Smooth muscle cell of the brain vasculature (primary cell): ENCODE data around the gene PTRH1.
A peak's percentile ranks its signal among the peaks of the same experiment; 100 is the strongest.

Source experiments
- DNase-seq: peaks from one replicate; pipeline ENCODE4 v3.0.0-alpha.2; 2012; ENCODE audit warnings: low read depth, low spot score

The PTRH1 gene

DNA sequence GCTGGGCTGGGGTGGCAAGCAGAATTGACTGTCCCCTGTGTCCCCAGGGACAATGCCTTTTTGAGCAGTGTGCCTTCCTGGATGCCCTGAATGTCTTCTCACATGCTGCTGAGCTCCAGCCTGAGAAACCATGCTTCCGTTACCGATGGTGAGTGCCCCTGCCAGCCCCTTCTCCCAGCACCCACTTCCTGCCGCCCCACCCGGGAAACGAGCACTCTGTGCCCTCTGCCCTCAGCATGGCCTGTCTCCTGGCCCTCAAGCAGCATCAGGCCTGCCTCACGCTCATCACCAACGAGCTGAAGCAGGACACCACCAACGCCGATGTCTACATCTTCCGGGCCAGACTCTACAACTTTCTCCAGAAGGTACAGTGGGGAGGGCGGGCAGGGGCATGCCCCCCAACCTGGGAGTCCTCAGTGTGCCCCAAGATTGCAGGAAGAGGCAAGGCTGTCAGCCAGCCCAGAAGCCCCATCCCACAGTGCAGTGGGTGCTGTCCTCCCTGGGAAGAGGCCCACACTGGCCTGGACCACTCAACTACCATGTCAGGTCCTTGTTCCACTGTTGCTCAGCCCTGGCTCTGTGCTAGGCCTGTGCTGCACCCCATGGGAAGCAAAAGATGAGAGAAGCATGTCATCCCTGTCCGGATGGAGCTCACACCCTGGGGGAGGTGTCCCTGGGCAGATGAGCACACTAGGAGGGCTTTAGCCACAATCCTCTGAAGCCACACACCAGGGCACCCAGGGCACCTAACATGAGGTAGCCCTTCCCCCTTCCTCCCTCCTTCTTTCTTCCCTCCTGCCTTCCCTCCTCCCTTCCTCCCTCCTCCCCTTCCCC lies 4.8 kb upstream of the PTRH1 start:
- no peak for DNase-seq

DNA sequence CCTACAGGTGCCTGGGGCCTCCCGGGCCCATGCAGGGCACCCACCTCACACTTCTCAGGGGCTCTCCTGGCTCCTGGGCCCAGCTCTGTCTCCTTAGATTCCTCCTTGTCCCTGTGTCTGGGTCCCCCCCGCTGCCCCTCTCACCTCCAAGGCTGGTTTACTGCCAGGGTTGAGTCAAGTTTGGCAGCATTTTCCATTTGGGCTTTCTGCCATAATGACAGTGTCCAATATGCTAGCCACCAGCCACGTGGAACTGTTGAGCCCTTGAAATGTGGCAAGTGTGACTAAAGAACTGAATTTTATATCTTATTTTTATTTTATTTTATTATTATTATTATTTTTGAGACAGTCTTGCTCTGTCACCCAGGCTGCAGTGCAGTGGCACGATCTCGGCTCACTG lies 2.3 kb upstream of the PTRH1 start:
- no peak for DNase-seq

DNA sequence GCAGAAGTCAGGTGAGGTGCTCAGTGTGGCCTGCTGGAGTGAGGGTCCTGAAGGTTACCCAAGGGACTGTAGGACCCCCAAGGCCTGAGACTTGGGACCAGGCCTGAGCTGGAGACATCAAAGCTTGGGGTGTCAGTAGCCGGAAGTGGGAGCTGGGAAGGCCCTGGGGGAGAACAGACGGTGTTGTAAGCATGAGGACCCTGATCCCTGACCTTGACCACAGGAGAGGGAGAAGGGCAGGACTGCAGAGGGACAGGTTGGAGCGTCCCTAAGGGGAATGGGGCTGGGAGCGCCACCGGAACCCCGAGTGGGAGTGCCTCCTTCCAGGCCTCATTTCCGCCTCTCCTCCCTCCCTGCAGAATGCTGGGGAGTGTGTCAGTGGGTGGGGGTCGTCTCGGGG lies 949 bp upstream of the PTRH1 start:
- no peak for DNase-seq

DNA sequence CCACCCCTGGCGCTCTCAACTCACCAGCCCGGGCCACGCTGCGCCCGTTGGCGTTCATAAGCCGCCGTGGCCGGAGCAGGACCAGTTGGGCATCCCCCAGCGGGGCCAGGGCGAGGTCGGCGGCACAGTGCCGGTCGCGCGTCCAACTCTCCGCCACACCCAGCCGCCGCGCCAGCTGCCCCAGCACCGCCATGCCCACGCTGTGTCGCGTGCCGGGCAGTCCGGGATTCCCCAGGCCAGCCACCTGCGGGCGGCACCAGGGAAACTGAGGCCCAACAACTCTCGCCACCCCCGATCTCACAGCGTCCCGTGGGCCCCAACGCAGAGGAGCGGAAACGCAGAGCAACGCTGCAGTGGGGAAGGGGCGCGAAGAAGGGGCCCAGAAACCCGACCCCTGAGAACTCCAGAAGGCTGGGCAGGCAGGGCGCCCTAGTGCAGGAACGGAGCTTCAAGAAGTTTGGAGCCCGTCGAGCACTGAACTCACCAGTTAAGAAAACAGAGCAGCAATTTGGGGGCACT lies 453 bp downstream of the PTRH1 start:
- no peak for DNase-seq

DNA sequence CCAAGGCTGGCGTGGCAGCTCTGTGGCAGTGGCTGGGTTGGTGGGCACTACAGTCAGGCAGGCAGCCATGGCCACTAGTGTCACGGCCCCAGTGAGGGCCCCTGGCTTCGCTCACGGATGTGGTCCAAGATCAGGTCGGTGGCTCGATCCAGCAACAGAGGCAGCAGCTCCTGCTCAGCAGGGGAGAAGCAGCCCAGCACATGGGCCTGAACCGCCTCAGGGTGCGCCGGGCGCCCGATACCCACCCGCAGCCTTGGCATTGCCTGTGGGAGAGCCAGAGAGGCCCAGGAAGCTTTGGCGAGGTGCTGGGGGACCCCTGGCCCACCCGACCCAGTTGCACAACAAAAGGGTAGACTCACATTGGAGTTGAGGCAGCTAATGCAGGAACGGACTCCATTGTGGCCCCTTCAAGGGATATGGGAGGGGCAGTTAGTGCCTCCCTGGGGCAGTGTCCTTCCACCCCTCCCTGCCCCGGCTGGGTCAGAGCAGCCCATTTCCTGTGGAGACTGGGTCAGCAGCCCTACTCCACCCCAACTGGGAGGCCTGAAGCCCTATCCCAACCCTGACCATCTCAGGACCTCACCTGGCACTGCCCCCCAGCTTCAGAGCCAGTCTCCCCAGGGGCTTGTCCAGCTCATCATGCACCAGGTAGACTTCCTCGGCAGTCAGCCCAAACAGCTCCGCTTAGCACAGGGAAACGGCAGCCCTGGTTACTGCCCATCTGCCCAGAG lies 1.3 kb downstream of the PTRH1 start:
- DNase-seq: no peak

DNA sequence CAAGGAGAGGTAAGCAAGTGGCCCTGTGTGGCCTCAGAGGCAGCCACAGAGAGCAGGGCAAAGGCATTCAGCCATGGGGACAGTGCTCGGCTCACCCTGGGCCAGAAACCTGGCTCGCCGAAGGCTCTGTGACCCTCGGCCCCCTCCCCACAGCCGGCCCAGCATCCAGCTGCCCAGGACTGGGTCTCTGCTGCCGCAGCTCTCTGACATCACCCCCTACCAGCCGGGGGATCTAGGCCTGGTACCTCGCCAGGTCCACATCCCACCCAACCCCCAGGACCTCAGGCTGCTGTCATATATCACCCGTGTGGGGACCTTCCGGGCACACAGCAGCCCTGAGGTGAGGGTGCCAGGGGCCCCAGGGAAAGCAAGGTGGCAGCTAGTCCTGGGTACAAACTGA lies 2.6 kb downstream of the PTRH1 start:
- no peak for DNase-seq

DNA sequence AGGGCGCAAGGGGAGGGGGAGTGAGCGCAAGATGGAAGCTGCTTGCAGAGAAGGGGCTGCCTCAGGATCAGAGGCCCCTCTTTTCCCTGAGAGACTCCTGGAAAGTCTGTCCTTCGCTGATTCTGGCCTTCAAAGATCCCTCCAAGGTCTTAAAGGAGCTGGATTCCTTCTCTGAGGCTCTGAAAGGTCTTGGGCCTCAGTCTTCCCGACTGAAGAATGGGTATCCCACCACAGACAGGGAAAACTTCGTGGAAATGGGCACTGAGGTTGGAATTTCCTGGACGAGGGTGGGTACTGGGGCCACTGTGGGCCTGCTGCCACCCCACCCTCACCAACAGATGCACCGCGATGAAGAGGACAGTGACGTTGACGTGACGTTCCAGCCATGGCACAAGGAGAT lies 3.1 kb downstream of the PTRH1 start:
- no peak for DNase-seq

DNA sequence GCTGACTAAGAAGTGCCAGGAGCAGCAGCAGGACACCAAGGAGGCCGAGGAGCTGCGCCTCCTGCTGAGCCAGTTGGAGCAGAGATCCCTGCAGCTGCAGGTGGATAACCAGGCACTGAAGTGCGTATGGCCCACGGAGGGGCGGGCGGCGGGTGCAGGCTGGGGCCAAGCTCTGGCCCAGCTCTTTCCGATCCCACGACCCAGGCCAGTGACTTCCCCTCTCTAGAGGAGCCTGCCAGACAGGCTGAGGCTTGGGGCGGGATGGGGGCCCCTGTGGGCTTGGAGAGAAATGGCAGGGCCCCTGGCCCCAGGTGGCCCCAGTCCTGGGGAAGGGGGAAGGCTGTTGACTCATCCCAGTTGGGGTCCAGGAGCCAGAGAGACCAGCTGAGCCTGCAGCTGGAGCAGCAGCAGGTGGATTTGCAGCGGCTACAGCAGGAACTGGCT lies 3.6 kb downstream of the PTRH1 start:
- no peak for DNase-seq

DNA sequence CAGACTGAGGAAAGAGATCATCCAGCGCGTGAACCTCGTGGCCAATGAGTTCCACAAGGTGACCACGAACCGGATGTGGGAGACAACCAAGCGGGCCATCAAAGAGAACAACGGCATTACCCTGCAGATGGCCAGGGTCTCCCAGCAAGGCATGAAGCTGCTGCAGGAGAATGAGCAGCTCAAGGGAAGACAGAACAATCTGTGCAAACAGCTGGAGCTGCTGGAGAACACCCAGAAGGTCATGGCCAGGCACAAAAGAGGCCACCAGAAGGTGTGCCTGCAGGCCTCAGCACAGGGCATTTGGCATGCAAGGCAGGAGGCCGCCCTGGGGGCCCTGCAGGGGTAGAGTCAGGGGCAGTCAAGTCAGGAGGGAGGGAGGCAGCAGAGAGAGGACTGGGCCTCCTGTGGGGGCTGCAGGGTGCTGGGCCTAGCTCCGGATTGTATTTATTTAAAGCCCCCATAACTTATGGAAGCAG lies 4.2 kb downstream of the PTRH1 start:
- DNase-seq: no peak

DNA sequence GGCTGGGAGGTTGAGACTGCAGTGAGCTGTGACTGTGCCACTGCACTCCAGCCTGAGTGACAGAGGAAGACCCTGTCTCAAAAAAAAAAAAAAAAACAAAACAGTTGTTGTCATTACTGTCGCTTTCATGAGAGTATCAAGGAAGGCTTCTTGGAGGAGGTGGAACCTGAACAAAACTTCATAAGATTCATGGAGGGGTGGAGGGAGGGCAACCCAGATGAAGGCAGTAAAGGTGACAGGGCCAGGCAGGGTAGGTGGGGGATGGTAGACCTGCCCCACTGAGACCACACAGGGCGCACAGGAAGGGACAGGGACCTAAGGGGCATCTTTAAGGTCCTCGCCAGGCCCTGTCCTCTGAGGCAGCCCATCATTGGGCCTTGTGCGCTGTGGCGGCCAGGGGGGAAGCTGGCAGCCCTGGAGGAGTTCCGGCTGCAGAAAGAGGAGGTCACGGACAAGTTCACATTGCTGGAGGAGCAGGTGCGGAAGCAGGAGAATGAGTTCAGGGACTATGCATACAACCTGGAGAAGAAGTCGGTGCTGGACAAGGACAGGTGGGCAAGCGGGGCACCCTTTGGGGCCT lies 5.2 kb downstream of the PTRH1 start:
- no peak for DNase-seq

DNA sequence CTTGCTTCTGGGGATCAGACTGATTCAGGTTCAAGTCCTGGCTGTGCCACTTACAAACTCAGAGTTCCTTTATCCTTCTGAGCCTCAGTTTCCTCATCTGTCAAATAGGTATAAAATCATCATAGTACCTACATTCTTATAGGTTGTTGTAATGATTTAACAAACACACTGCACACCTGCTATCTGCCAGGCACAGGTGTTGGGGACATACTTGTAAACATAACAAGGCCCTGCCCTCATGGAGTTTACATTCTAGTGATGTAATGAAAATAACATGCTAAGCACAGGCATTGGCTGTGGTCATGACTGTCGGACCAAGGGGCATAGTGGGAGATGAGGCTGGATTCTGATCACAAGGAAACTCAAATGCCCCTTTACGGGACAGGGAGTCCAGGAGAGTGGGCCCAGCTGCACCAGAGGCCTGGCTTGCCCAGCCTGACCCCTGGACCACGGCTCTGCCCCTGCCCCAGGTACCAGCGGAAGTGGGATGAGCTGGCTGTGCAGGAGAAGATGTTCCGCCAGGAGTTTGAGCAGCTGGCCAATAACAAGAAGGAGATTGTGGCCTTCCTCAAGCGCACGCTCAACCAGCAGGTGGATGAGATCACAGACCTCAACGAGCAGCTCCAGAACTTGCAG lies 6.4 kb downstream of the PTRH1 start:
- no peak for DNase-seq

DNA sequence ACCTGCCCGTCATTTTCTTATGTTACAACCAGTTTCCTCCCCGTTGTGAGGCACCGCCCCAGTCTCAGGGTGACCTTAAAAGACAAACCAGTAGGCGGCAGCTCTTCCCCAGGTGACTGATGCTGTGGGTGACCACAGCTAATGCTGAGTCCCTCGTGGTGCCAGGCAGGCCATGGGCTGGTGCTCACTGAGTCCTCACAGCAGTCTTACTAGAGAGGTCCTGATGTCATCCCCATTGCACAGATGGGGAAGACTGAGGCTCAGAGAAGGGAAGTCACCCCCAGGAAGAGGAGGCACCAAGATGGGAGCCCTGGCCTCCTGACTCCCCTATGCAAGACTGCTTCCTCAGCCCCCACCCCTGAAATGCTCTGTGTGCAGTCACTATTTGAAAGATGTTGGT lies 7.7 kb downstream of the PTRH1 start:
- no peak for DNase-seq

DNA sequence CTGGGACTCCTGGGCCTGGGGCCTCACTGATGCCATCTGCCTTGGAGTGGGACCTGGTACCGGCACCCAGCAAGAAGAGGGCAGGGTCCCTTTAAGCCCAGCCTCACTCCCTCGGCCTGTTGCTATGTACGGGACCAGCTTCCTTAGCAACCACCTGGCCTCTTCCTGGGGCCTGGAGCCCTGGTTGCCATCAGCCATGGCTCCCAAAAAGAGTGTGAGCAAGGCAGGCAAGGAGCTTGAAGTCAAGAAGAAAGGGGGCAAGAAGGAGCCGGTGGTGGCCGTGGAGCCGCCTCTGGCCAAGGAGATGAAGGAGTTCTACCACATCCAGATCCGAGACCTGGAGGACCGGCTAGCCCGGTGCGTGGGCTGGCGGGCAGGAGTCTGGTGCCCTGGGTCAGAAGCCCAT lies 8.6 kb downstream of the PTRH1 start, which contains the start of gene CFAP157:
TSS of gene CFAP157 (plus strand) at position 153 of the 406 bp plus-strand sequence. CDS start at position 197, 44 bp downstream.
- no peak for DNase-seq

DNA sequence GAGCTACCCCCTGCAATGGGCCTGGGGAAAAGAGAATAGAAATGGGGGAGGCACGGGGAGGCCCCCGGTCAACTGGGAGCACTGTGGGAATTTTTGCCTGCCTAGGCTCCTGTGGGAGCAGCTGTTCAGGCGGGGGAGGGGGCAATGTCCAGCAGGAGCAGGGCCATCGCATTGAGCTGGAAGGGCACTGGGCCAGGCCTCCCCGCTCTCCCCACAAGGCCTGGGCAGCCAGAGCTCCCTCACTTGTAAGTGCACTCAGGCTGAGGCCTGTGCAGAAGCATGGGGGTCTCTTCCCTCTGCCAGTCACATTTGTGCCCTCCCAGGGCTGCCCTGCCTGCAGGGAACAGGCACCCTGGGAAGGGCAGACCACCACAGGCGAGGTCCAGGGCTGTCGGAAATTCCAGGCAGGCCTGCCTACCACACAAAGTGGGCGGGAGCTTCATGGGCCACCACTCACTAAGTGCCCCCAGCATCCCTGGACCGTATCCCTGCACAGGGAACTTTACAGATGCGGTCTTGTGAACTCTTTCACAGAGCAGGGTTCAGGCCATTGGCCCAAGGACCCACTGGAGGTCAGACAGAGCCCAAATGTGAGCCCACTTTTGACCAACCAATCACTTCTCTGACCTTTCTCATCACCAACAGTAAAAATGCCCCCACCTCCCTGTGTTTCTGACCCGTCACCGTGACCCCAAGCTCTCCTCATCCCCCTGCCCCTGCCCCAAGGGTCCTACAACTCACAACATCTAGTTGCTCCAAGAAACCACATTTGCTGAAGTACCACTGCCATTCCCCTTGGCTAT lies 9.7 kb downstream of the PTRH1 start:
- DNase-seq: no peak

DNA sequence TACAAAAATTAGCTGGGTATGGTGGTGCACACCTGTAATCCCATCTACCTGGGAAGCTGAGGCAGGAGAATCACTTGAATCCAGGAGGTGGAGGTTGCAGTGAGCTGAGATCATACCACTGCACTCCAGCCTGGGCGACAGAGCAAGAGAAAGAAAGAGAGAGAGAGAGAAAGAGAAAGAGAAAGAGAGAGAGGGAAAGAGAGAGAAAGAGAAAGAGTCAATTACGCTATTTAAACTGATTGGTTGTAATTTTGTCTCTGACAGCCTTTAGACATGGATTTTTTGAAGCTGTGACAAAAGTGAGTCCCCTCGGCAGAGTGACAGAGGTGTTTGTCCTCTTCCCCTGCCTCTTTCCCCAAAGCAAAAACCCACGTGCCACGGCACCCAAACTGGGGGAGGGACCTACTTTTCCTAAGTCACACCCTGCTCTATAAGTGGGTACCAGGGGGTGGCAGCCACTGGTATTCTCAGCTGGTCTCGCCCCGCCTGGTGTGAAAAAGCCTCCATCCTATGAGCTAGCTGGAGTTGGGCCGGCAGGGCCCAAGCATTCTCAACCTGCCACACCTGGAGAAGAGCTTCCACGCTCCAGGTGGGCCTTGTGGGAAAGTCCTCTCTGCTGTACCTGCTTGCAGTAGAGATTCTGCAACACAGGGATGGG lies 12.0 kb downstream of the PTRH1 start:
- DNase-seq: no peak

DNA sequence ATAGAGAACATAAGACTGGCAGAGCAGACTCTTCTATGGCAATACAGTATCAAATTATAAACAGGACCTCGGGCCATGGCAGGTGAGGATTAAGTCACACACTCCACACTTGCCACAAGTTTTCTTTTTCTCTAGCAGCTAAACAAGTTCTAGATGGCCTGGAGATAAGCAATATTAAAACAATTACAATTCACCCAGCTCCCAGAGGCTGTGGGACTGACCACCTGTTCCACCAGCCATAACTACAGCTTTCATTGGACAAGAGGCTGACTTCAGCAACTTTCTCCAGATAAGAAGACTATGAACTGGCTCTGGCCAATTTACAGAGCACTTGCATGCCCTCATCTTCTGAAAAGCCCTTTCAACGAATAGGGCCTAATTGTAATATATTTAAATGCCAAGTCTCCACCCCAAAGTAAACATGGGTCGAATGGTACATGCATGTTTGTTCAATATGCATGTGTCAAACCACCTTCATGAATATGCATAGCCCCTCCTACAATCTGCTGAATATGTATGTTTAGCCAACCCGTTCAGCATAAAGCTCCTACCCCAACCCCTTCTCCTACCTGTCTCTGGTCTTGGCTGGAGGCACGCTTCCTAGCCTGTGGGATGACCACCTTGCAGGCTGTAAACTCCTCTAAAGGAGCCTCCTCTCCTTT lies 14.7 kb downstream of the PTRH1 start:
- no peak for DNase-seq

DNA sequence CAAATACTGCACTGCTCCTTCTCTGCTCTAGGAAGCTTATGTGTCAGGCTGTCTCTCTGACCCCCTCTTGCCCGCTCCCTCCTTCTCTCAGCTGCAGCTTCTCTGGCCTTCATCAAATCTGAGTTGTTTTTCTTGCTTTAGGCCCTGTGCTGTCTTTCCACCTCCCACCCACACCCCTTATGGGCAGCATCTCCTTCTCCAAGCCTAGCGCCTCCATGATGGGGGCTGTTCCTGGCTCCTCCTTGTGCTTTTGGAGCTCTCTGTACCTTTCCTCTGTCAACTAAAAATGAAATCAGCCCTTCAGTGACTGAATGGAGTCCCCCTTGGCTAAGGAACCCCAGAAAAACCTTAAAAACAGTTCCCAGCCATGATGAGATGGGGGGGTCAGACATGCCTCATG lies 15.3 kb downstream of the PTRH1 start:
- no peak for DNase-seq

DNA sequence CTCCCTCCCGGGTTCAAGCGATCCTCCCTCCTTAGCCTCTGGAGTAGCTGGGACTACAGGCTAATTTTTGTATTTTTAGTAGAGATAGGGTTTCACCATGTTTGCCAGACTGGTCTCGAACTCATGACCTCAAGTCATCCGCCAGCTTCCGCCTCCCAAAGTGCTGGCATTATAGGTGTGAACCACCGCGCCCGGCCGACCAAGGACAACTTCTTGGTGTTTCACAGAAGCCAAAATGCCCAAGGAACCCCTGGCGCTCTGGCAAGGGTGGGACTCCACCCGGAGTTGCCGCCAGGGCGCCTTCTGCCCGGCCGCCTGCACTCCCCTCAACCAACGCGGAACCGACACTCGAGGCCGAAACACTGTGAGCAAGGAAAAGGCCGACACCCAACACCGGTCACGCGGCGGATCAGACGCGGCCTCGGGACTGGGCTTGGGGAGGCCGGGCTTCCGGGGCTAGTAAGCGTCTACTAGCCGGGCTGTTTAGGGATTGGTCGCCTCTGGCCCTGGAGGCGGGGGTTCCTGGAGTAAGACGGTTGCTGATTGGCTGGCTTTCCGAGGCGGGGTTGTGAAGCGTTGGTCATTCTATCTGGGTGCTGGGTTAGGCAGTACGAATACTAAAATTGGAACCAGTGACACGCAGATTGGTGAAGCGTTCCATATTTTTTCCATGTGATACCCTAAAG lies 16.3 kb downstream of the PTRH1 start:
- peak; percentile 93 for DNase-seq

DNA sequence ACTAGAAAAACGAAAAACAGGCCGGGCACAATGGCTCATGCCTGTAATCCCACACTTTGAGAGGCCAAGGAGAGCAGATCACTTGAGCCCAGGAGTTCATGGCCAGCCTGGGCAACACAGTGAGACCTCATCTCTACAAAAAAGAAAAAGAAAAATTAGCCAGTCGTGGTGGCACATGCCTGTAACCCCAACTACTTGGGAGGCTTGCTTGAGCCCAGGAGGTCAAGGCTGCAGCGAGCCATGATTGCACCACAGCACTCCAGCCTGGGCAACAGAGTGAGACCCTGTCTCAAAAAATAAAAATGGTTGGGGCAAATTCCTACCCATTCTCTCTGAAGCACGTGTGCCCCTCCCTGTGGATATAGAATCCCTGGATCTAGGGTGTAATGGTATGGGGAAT lies 17.1 kb downstream of the PTRH1 start:
- DNase-seq: no peak
